ENCODE measurements around the gene PON2.
A peak's percentile ranks its signal among the peaks of the same experiment; 100 is the strongest.
"Not testable (repeated sequence)": the region's sequence is repeated elsewhere in the genome, so short reads cannot be mapped to it uniquely, and the experiment has no call there.

PON2 gene

DNA sequence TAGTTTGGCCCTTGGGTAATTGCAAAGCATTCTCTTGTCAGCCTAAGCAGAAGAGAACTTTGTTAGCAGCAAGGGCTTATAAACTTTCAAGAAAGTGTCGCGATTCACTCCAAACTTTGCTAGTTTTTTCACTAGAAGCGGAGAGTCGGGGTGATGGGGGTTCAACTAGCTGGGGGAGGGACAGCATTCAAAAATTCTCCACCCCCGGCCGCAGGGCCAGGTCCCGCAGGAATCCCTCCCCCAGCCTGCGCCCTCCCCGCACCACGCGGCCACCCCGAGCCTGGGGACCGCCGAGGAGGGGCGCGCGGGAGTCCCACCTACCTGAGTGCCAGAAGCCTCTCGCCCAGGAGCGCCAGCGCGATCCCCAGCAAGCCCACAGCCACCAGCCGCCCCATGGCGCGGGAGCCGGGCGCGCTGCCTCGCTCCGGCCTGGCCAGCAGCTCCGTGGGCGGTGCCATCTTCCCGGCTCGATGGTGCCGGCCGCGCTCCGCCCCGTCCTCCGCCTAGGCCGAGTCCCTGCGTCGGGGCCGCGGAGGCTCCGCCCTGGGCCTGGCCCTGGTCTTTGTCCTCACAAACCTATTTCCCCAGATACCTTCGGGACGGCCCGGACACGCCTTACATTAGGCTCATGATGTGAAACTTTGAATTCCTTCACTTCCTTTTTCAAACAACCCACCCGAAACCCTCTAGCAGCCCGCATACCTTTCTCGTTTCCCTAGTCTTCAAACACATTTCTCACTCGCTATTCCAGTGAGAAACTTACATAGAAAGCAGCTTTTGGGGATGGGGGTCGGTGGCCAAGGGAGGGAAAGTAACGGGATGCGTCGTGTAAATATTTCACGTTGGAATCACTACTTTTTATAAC lies at the start of gene PON2:
Gene PON2, minus strand, starts transcription at position 472 of the 865 bp plus-strand sequence. Its CDS starts 77 bp downstream, at position 395.
- peak; percentile 7 to 12 (median 10) for DNase-seq (ENCODE audit: low read depth in 2 of 3, low spot score in 2 of 3)

GRCh38 chr7:95482424-95482823 lies 47.6 kb upstream of the PON2 start:
- DNase-seq (ENCODE audit: low read depth in 2 of 3, low spot score in 2 of 3) = no peak

DNA sequence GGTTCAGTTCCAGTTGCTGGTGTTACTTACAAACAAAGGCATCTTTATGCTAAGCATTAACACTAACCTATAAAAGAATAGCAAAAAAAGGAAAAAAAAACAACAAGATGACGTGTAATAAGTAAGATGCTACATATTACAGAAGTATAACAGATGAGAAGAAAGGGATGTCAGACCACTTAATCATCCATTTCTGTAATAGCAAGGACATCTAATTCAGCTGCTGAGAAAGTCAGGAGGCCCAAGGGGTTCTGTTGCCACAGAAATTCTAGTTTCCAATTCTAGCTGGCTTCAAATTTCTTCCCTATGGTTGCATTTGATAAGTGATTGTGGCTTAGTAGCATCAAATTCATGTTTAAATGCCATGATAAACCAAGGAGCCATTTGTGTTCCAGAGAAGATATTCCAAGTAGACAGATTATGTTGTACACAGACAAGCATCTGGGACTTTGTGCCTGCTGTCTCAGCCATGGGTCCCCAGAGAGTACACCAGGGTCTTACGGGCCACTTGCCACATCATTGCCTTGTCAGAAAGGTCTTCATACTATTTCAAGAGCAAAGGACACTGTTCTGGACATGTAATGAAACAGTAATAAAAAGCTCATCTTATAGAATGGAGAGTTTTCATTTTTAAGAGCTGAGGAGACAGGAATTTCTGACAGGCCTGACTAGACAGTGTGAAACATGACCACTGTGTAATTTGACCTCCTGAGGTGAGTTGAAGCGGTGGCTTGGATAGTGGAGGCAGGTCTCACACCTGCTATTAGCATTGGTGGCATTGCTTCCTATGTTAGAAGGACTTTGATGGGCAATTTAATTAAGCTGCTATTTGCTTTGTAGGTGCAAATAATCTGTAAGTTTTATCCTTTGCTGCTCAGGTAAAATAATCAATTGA lies 46.7 kb upstream of the PON2 start:
- no peak for DNase-seq (ENCODE audit: low read depth in 2 of 3, low spot score in 2 of 3)

DNA sequence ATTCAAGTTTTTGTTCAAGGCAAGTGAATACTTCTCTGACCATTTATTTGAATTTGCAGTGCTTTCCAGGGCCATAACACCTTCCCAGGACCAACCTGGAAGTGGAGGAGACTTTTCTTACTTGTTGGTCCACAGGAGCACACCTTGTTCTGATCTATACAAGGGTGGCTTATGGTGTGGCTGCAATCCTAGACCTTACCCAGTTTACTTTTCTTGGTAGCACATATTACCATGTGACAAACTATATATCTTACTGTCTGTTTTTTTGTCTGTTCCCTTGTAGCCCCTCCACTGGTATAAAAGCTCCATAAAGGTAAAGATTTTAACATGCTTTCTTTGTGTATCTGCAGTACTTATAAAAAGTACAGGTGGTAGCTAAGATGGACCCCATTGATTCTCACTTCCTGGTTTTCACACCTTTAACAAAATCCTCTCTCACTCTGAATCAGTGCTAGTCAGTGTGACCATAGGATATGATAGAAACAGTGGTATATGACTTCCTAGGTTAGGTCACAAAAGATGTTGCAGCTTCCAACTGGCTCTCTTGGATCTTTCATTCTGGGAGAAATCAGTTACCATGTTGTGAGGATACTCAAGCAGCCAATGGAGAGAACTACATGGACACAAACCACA lies 45.3 kb upstream of the PON2 start:
- DNase-seq (ENCODE audit: low read depth in 2 of 3, low spot score in 2 of 3) = no peak

GRCh38 chr7:95478272-95479037 lies 43.6 kb upstream of the PON2 start:
- no peak for DNase-seq (ENCODE audit: low read depth in 2 of 3, low spot score in 2 of 3)

GRCh38 chr7:95476904-95477594 lies 42.2 kb upstream of the PON2 start:
- DNase-seq (ENCODE audit: low read depth in 2 of 3, low spot score in 2 of 3) = no peak

DNA sequence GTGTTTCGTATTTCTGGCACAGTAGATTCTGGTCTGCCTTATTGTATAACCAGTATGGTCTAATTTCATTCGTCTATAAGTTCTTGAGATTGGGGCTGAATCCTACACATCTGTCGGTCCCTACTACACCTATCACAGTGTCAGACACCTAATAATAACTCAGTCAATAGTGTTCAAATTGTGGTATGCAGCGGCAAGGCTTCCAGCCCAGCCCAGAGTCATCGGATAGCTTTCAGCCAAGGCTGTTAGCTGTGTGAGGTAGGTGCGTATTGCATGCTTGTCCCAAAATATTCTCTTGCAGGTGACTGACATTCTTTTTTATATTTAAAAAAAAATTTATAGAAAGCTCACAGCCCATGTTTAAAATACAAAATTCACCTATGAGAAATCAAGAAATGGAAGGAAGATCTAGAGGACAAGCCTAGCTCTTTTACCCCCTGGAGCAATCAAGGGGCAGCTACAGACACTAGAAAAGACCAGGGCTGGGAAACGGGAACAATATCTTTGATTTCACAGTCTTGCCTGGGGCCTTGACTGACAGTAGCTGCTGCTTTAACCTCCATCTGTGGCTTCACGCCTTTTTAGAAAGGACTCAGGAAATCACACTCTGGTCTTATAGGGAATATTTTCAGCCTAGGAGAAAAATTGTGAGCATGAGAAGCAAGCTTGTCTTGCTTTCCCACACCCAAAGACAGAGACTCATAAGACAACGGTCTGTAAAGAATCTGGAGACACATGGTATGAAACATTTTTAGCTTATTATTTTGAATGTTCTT lies 41.4 kb upstream of the PON2 start:
- no peak for DNase-seq (ENCODE audit: low read depth in 2 of 3, low spot score in 2 of 3)

- no peak for DNase-seq (ENCODE audit: low read depth in 2 of 3, low spot score in 2 of 3)
Measured at GRCh38 chr7:95473276-95473985, 38.6 kb upstream of the PON2 start.

- no peak for DNase-seq (ENCODE audit: low read depth in 2 of 3, low spot score in 2 of 3)
Measured at GRCh38 chr7:95472581-95473161, 37.8 kb upstream of the PON2 start.

GRCh38 chr7:95471071-95471470 lies 36.2 kb upstream of the PON2 start:
- DNase-seq (ENCODE audit: low read depth in 2 of 3, low spot score in 2 of 3) = no peak

- DNase-seq (ENCODE audit: low read depth in 2 of 3, low spot score in 2 of 3) = no peak
Measured at GRCh38 chr7:95470452-95470851, 35.6 kb upstream of the PON2 start.

DNA sequence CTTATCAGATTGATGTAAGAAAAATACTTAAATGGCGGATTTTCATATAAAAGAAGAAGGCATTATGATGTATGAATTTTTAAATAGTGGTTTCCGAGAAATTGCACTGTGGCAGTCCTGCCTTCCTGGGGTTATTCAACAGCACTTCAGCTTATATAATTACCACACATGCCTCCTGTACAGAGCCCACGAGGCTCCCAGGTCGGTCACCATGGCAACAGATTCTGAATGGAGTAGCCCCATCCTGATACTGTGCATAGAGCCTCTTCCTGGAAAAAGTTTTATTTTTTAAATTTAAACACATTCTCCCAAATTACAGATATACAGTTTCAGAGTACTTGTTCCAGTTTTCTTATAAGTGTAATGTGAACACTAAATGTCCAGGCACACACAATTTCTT lies 35.0 kb upstream of the PON2 start:
- no peak for DNase-seq (ENCODE audit: low read depth in 2 of 3, low spot score in 2 of 3)

DNA sequence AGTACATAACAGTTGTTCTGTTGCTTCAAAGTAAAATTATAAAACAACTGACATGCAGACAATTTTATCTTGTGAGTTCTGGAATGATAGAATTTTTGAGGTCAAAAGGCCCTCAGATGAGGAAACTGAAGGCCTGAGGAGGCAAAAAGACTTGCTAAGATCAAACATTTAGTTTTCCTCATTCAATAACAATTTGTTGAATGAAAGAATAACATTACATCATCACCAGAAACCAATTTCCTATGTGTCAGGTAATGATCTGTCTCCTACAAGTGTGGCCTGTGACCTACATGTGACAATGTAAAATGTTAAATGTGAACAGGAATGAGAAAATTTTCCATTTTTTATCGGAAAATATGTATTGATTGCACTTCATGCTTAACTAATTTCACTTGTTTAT lies 34.4 kb upstream of the PON2 start:
- DNase-seq (ENCODE audit: low read depth in 2 of 3, low spot score in 2 of 3) = no peak

- DNase-seq (ENCODE audit: low read depth in 2 of 3, low spot score in 2 of 3) = no peak
Measured at GRCh38 chr7:95467912-95468607, 33.2 kb upstream of the PON2 start.

DNA sequence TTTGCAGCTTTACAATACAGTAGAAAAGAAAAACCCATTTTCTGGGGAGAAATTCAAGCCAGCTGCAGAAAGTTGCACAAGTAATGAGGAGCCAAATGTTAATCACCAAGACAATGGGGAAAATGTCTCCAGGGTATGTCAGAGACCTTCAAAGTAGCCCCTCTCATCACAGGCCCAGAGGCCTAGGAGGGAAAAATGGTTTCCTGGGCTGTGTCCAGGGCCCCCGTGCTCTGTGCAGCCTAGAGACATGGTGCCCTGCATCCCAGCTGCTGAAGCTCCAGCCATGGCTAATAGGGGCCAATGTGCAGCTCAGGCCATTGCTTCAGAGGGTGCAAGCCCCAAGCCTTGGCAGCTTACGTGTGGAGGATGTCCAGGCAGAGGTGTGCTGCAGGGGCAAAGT lies 25.8 kb upstream of the PON2 start:
- not testable (repeated sequence) for DNase-seq (ENCODE audit: low read depth in 2 of 3, low spot score in 2 of 3)

DNA sequence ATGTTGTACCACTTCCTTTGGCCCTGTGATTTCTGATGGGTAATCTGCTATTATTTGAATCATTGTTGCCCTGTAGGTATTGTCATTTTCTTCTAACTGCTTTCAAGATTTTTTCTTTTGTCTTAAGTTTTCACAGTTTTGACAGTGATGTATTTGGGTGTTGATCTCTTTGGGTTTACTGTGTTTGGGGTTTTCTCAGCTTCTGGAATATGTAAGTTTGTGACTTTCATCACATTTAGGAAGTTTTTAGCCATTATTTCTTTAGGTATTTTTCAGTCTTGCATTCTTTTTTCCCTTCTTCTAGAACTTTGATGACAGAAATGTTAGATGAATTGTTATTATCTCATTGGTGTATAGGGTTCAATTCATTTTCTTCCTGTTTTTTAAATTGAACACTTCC lies 23.1 kb upstream of the PON2 start:
- DNase-seq (ENCODE audit: low read depth in 2 of 3, low spot score in 2 of 3) = no peak

- DNase-seq (ENCODE audit: low read depth in 2 of 3, low spot score in 2 of 3) = no peak
Measured at GRCh38 chr7:95454438-95455045, 19.7 kb upstream of the PON2 start.
